ENCODE measurements around the gene HOXD1.

GRCh38 chr2:176237456-176237855 is 49.0 kb downstream of the HOXD1 start:
- no peak for TF ChIP-seq CTCF (IDR thresholded peaks at IDR 0.05)
- TF ChIP-seq REST (IDR thresholded peaks at IDR 0.05; ENCODE audit: insufficient read depth in 1 of 2, low read depth in 2 of 2, low read length in 1 of 2): no peak
- TF ChIP-seq SIN3A (IDR thresholded peaks at IDR 0.05; ENCODE audit: borderline replicate concordance, insufficient read depth, low read depth, low read length): no peak
- no peak for TF ChIP-seq POLR2AphosphoS5 (IDR thresholded peaks at IDR 0.05; ENCODE audit: low read depth, low read length)
- TF ChIP-seq TCF7L2 (IDR thresholded peaks at IDR 0.05; ENCODE audit: low read depth, low read length): no peak
